ENCODE measurements around the gene BCL11B. TPM values are rescaled to one million over a fixed set of nuclear protein-coding genes. Genes with fewer than 3 reads are reported as not detected.

BCL11B gene
- total RNA-seq, 2 experiments from 2014 or later = not detected

DNA sequence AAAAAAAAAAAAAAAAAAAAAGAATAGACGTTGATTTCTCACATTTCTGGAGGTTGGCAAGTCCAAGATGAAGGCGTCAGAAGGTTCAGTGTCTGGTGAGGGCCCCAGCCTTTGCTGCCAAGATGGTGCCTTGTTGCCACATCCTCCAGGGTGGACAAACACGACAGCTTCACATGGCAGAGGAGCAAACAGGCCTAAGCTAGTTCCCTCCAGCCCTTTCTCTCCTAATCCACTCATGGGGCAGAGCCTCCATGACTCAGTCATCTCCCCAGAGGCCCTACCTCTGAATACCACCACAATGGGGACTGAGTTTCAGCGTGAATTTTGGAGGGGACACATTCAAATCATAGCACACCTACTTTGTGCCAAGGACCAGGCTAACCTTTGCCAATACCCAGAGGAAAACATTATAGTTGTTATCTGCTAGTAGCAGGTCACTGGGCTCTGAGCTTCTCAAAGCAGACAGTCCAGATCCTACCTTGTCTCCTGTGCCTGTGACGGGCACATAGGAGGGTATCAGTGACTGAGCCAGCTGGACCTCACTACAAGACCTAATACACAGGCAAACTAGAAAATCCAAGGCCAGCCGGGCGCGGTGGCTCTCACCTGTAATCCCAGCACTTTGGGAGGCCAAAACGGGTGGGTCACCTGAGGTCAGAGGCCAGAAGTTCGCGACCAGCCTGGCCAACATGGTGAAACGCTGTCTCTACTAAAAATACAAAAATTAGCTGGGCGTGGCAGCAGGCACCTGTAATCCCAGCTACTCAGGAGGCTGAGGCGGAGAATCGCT lies 10.5 kb upstream of the BCL11B start:
- Histone ChIP-seq H3K9me3 (ENCODE audit: low read length) (no peaks in the 10 kb centered on the region), H4K20me1 (ENCODE audit: insufficient read depth, low read length) (no peaks in the 10 kb centered on the region)
- CTCF ChIA-PET (ENCODE audit: unreplicated experiment) = no interaction called here

DNA sequence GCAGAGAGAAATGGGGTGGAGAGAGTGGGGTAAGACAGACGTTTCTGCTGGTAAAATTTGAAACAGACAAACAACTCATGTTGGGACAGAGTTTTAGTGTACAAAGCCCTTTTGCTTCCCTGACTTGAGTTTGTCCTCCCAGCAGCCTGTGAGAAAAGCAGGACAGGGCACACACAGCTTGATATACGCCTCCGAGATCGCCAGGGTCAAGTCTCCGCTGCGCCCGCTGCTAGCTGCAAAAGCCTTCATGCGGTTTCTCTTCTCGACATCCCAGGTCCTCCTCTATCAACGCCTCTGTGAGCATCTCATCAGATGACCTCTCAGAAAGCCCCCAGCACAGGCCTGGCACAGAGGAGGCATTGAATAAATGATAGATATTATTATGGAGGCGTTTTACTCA lies 9.4 kb upstream of the BCL11B start:
- Histone ChIP-seq H3K27ac (ENCODE audit: low read depth, low read length, poor library complexity, severe bottlenecking) (no peak overlapping the region), H3K4me2 (ENCODE audit: low read length) (no peak overlapping the region), H3K4me3 (ENCODE audit: low read depth, low read length, poor library complexity, severe bottlenecking) (no peak overlapping the region), H4K20me1 (ENCODE audit: insufficient read depth, low read length) (no peaks in the 10 kb centered on the region), H3K36me3 (ENCODE audit: insufficient read depth, low read length) (no peaks in the 10 kb centered on the region), H3K9me2 (ENCODE audit: insufficient read depth, low read length) (no peaks in the 10 kb centered on the region), H3K4me1 (ENCODE audit: insufficient read depth, low read length, poor library complexity, severe bottlenecking) (no peaks in the 10 kb centered on the region), H3K9me3 (ENCODE audit: low read length) (no peaks in the 10 kb centered on the region), H3K79me2 (ENCODE audit: insufficient read depth, low read depth, low read length) (no peaks in the 10 kb centered on the region), H2AFZ (ENCODE audit: low read length) (no peak overlapping the region)
- ChIA-PET POLR2A (no interaction called here), CTCF (ENCODE audit: unreplicated experiment) (no interaction called here)
- TF ChIP-seq, protein P1, sequence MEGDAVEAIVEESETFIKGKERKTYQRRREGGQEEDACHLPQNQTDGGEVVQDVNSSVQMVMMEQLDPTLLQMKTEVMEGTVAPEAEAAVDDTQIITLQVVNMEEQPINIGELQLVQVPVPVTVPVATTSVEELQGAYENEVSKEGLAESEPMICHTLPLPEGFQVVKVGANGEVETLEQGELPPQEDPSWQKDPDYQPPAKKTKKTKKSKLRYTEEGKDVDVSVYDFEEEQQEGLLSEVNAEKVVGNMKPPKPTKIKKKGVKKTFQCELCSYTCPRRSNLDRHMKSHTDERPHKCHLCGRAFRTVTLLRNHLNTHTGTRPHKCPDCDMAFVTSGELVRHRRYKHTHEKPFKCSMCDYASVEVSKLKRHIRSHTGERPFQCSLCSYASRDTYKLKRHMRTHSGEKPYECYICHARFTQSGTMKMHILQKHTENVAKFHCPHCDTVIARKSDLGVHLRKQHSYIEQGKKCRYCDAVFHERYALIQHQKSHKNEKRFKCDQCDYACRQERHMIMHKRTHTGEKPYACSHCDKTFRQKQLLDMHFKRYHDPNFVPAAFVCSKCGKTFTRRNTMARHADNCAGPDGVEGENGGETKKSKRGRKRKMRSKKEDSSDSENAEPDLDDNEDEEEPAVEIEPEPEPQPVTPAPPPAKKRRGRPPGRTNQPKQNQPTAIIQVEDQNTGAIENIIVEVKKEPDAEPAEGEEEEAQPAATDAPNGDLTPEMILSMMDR (conservative IDR thresholded peaks at IDR 0.05; ENCODE audit: low read length) = no peak
- TF ChIP-seq EZH2phosphoT487 (IDR thresholded peaks at IDR 0.05; ENCODE audit: borderline replicate concordance, low read depth, low read length) = no peak
- intact Hi-C loops (cut with micrococcal nuclease; ENCODE audit: unreplicated experiment) = no loop called here
- no TSS peak for BruUV-seq (replicated peaks)
- no peak for DNase-seq (ENCODE audit: low spot score)

More for the DNA sequence above, 10.5 kb upstream of the BCL11B start:
- no TSS peak for BruUV-seq (replicated peaks)
- Histone ChIP-seq H3K79me2 (ENCODE audit: insufficient read depth, low read depth, low read length) (no peaks in the 10 kb centered on the region), H2AFZ (ENCODE audit: low read length) (no peak overlapping the region), H3K4me2 (ENCODE audit: low read length) (no peak overlapping the region), H3K4me1 (ENCODE audit: insufficient read depth, low read length, poor library complexity, severe bottlenecking) (no peaks in the 10 kb centered on the region), H3K27ac (ENCODE audit: low read depth, low read length, poor library complexity, severe bottlenecking) (no peak overlapping the region), H3K4me3 (ENCODE audit: low read depth, low read length, poor library complexity, severe bottlenecking) (no peak overlapping the region), H3K36me3 (ENCODE audit: insufficient read depth, low read length) (no peaks in the 10 kb centered on the region), H3K9me2 (ENCODE audit: insufficient read depth, low read length) (no peaks in the 10 kb centered on the region)
- intact Hi-C loops (cut with micrococcal nuclease; ENCODE audit: unreplicated experiment) = no loop called here
- DNase-seq (ENCODE audit: low spot score) = no peak
- POLR2A ChIA-PET = interaction anchor here (0.7 kb wide), 1 partner anchor 333 kb away, joined by 4 read pairs; no protein-coding TSS in a partner anchor
- no peak for TF ChIP-seq EZH2phosphoT487 (IDR thresholded peaks at IDR 0.05; ENCODE audit: borderline replicate concordance, low read depth, low read length)
- TF ChIP-seq, protein P1 (conservative IDR thresholded peaks at IDR 0.05; ENCODE audit: low read length) = no peak

GRCh38 chr14:99280852-99281251 lies 8.9 kb upstream of the BCL11B start:
- Histone ChIP-seq H3K36me3 (ENCODE audit: insufficient read depth, low read length) (no peaks in the 10 kb centered on the region), H3K79me2 (ENCODE audit: insufficient read depth, low read depth, low read length) (no peaks in the 10 kb centered on the region), H4K20me1 (ENCODE audit: insufficient read depth, low read length) (no peaks in the 10 kb centered on the region), H3K4me1 (ENCODE audit: insufficient read depth, low read length, poor library complexity, severe bottlenecking) (no peaks in the 10 kb centered on the region), H3K9me3 (ENCODE audit: low read length) (no peaks in the 10 kb centered on the region), H3K27ac (ENCODE audit: low read depth, low read length, poor library complexity, severe bottlenecking) (no peak overlapping the region), H3K9me2 (ENCODE audit: insufficient read depth, low read length) (no peaks in the 10 kb centered on the region), H2AFZ (ENCODE audit: low read length) (no peak overlapping the region), H3K4me3 (ENCODE audit: low read depth, low read length, poor library complexity, severe bottlenecking) (no peak overlapping the region), H3K4me2 (ENCODE audit: low read length) (no peak overlapping the region)
- ChIA-PET CTCF (ENCODE audit: unreplicated experiment) (no interaction called here), POLR2A (interaction anchor here (1.2 kb wide), 1 partner anchor 12 kb away, joined by 5 read pairs; no protein-coding TSS in a partner anchor)
- no TSS peak for BruUV-seq (replicated peaks)
- no peak for TF ChIP-seq EZH2phosphoT487 (IDR thresholded peaks at IDR 0.05; ENCODE audit: borderline replicate concordance, low read depth, low read length)
- no peak for DNase-seq (ENCODE audit: low spot score)
- intact Hi-C loops (cut with micrococcal nuclease; ENCODE audit: unreplicated experiment) = no loop called here

All from OCI-LY7 (cell line).